ENCODE results near the gene RUSF1.

DNA sequence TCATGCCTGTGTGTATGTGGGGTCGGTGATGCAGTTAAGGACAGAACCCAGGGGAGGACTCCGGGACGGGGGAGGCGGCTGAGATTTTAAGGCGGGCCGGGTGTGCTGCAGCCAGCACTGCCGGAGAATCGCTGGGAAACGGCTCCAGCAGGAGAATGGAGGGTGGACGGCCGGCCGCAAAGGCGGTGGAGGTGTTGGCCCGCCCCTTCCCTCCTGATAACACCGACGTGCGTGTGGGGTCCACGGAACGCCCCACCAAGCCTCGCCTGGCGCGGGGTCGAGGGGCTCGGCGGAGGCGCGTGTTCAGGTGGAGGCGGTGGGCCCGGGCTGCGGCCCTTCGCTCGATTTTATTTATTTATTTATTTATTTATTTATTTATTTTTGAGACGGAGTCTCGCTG is 66.2 kb downstream of the RUSF1 start:
- TF ChIP-seq CTCF (IDR thresholded peaks at IDR 0.05; ENCODE audit: low read depth, low read length) (no peak), POLR2A (IDR thresholded peaks at IDR 0.05; ENCODE audit: extremely low read depth, insufficient read length) (no peak), MYC (IDR thresholded peaks at IDR 0.05; ENCODE audit: low read depth, low read length) (no peak)
- TF ChIP-seq, protein P1, sequence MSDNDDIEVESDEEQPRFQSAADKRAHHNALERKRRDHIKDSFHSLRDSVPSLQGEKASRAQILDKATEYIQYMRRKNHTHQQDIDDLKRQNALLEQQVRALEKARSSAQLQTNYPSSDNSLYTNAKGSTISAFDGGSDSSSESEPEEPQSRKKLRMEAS (IDR thresholded peaks at IDR 0.05; ENCODE audit: low read depth, low read length): no peak

All from NB4 (cell line).